ENCODE results near the gene RASL10A.

Gene RASL10A

DNA sequence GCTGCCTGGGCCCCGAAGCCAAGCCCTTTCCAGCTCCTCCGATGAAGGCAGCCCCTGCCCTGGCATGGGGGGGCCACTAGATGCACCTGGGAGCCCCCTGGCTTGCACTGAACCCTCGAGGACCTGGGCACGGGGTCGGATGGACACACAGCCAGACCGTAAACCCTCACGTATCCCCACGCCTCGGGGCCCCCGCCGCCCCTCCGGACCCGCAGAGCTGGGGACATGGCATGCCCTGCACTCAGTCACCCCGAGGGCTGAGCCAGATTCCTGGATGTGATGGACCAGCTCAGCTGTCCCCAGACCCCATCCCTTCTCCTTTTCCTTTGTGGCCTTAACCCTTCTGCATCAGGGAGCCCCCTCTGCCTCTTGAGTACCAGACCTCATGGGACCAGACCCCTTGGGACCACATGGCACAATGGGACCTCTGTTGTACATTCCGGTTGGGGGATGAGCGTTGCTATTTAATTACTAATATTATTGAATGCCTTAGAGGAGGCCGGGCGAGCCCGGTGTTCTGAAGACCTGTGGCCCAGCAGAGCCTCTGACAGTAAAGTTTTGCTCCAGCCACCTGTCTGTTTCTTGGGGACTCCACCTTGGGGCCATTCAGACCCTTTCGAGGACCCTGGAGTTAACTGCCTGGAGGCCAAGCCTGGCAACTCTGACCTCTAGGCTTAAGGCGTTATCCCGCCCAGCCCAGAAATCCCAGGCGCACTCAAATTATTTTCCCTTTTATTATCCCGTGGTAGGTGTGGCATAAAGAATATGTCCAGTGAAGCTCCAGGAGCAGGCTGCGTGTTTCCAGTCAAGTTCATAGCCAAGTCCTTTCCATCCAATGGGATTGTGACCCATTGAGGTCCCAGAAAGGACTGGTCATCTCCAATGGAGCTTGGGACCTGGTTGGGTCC lies 3.0 kb downstream of the RASL10A start:
- no peak for TF ChIP-seq JUND (IDR thresholded peaks at IDR 0.05; ENCODE audit: low read depth)
- in situ Hi-C loops (cut with HindIII; ENCODE audit: low pct_unique_long_range_greater_than_20kb, low sequenced_read_pairs), result no loop called here
- no peak for DNase-seq (ENCODE audit: low read depth in 1 of 2, low spot score in 1 of 2)

DNA sequence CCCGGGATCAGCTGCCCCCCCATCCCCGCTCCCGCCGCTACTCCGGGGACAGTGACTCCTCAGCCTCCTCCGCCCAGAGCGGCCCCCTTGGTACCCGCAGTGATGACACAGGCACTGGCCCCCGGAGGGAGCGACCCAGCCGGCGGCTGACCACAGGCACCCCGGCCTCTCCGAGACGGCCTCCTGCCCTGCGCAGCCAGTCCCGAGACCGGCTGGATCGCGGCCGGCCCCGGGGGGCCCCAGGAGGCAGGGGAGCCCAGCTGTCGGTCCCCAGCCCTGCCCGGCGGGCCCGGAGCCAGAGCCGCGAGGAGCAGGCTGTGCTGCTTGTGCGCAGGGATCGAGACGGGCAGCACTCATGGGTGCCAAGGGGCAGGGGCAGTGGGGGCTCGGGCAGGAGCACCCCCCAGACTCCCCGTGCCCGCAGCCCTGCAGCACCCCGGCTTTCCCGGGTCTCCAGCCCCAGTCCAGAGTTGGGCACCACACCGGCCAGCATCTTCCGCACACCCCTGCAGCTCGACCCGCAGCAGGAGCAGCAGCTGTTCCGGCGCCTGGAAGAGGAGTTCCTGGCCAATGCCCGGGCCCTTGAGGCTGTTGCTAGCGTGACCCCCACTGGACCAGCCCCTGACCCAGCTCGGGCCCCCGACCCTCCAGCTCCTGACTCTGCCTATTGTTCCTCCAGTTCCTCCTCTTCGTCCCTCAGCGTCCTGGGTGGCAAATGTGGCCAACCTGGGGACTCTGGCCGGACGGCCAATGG lies 3.9 kb downstream of the RASL10A start:
- in situ Hi-C loops (cut with HindIII; ENCODE audit: low pct_unique_long_range_greater_than_20kb, low sequenced_read_pairs), result no loop called here
- no peak for TF ChIP-seq JUND (IDR thresholded peaks at IDR 0.05; ENCODE audit: low read depth)
- DNase-seq (ENCODE audit: low read depth in 1 of 2, low spot score in 1 of 2), result no peak

DNA sequence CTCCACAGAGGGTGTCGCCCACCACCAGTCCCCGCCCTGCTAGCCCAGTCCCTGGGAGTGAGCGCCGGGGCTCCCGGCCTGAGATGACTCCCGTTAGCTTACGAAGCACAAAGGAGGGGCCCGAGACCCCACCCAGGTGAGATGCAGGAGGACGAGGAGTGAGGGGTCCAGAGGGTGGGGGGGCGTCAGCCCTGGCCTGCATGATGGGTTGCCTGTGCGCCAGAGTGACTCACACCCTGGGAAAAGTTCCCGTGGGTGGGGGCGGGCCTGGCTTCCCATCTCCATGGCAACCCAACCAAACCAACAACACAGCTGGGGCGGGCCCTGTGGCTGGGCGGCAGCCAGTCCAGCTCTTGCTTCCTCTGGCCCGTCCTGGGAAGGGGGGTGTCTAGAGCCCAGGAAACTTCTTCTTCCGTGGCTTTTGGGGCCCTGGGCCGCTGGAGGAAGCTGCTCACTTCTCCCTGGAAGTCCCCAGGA lies 4.6 kb downstream of the RASL10A start:
- in situ Hi-C loops (cut with HindIII; ENCODE audit: low pct_unique_long_range_greater_than_20kb, low sequenced_read_pairs), result no loop called here
- TF ChIP-seq JUND (IDR thresholded peaks at IDR 0.05; ENCODE audit: low read depth), result no peak
- DNase-seq (ENCODE audit: low read depth in 1 of 2, low spot score in 1 of 2), result no peak

GRCh38 chr22:29310065-29310862 lies 5.2 kb downstream of the RASL10A start:
- TF ChIP-seq JUND (IDR thresholded peaks at IDR 0.05; ENCODE audit: low read depth), result no peak
- DNase-seq (ENCODE audit: low read depth in 1 of 2, low spot score in 1 of 2), result no peak
- in situ Hi-C loops (cut with HindIII; ENCODE audit: low pct_unique_long_range_greater_than_20kb, low sequenced_read_pairs), result no loop called here

- TF ChIP-seq JUND (IDR thresholded peaks at IDR 0.05; ENCODE audit: low read depth), result no peak
- no peak for DNase-seq (ENCODE audit: low read depth in 1 of 2, low spot score in 1 of 2)
- in situ Hi-C loops (cut with HindIII; ENCODE audit: low pct_unique_long_range_greater_than_20kb, low sequenced_read_pairs), result no loop called here
Observed at GRCh38 chr22:29309332-29310064, 6.0 kb downstream of the RASL10A start.

DNA sequence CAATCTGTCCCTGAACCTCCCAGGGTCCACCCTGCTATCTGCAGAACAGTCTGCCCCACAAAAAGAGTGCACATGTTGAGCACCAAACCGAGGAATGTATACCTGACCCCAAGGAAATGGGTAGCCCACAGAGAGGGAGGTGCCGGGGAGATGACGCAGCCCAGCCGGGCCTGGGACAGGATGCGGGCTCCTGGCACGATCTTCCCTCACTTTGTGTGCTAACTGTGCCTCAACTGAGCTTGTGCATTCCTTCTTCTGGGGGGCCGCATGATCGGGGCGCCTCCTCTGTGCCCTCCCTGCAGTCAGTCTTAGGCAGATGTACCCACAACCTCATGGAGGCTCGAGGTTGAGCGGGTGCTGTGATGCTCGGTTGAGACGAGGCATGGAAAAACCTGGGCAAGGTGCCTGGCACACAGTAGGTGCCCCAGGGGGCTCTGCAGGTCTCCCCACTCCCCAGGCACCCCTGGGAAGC lies 6.7 kb downstream of the RASL10A start:
- no peak for TF ChIP-seq JUND (IDR thresholded peaks at IDR 0.05; ENCODE audit: low read depth)
- no peak for DNase-seq (ENCODE audit: low read depth in 1 of 2, low spot score in 1 of 2)
- in situ Hi-C loops (cut with HindIII; ENCODE audit: low pct_unique_long_range_greater_than_20kb, low sequenced_read_pairs), result no loop called here

- no peak for DNase-seq (ENCODE audit: low read depth in 1 of 2, low spot score in 1 of 2)
- in situ Hi-C loops (cut with HindIII; ENCODE audit: low pct_unique_long_range_greater_than_20kb, low sequenced_read_pairs), result no loop called here
Observed at GRCh38 chr22:29308148-29308790, 7.2 kb downstream of the RASL10A start.

DNA sequence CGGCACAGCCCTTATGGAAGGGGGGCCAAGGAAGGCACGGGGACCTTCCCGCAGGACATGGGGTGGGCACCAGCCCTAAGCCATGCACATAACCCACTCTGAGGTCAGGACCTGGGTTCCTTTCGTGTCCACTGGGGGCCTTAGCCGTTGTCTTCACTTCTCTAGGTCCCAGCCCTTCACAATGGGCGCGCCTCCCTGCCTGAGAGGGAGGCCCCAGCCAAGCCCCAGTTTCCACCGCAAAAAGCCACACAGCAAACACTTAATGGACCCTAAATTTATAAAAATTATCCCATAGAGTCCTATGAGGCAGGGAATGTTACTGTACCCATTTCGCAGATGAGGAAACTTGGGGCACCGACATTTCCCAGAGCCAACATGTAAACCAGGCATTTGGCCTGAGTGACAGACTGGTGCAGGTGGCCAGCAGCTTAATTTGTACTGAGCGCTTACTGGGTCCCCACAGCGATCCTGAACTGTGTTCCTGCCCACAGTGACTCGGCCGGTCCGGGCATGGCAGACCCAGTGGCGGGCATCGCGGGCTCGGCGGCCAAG lies 7.8 kb downstream of the RASL10A start:
- TF ChIP-seq JUND (IDR thresholded peaks at IDR 0.05; ENCODE audit: low read depth), result no peak
- in situ Hi-C loops (cut with HindIII; ENCODE audit: low pct_unique_long_range_greater_than_20kb, low sequenced_read_pairs), result no loop called here
- no peak for DNase-seq (ENCODE audit: low read depth in 1 of 2, low spot score in 1 of 2)

More at GRCh38 chr22:29308148-29308790, 7.2 kb downstream of the RASL10A start:
- TF ChIP-seq JUND (IDR thresholded peaks at IDR 0.05; ENCODE audit: low read depth), result no peak

- peak in 1 of 2 experiments; percentile 84 for DNase-seq (ENCODE audit: low read depth in 1 of 2, low spot score in 1 of 2)
- in situ Hi-C loops (cut with HindIII; ENCODE audit: low pct_unique_long_range_greater_than_20kb, low sequenced_read_pairs), result no loop called here
- TF ChIP-seq JUND (IDR thresholded peaks at IDR 0.05; ENCODE audit: low read depth), result no peak
Observed at GRCh38 chr22:29306835-29307595, 8.5 kb downstream of the RASL10A start.

GRCh38 chr22:29306175-29306834 lies 9.2 kb downstream of the RASL10A start, which contains the start of gene GAS2L1:
GAS2L1 (plus strand) TSS chr22:29306650; CDS start chr22:29308106, 1,456 bp downstream.
- in situ Hi-C loops (cut with HindIII; ENCODE audit: low pct_unique_long_range_greater_than_20kb, low sequenced_read_pairs), result no loop called here
- TF ChIP-seq JUND (IDR thresholded peaks at IDR 0.05; ENCODE audit: low read depth), result no peak
- peak; percentile 76 to 89 for DNase-seq (ENCODE audit: low read depth in 1 of 2, low spot score in 1 of 2)

All from T47D (cell line).